ENCODE results near the gene TOLLIP. TPM values are rescaled to one million over a fixed set of nuclear protein-coding genes. Genes with fewer than 3 reads are reported as not detected.
"Not testable (repeated sequence)": the region's sequence is repeated elsewhere in the genome, so short reads cannot be mapped to it uniquely, and the experiment has no call there.

Gene TOLLIP
- polyA plus RNA-seq, 1 experiment: 38.3 TPM

DNA sequence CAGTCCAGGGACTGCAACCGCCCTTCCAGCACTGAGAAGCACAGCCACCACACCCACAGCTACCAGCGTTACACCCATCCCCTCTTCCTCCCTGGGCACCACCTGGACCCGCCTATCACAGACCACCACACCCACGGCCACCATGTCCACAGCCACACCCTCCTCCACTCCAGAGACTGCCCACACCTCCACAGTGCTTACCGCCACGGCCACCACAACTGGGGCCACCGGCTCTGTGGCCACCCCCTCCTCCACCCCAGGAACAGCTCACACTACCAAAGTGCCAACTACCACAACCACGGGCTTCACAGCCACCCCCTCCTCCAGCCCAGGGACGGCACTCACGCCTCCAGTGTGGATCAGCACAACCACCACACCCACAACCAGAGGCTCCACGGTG lies 66.7 kb downstream of the TOLLIP start:
- POLR2A ChIA-PET: not testable (repeated sequence)

DNA sequence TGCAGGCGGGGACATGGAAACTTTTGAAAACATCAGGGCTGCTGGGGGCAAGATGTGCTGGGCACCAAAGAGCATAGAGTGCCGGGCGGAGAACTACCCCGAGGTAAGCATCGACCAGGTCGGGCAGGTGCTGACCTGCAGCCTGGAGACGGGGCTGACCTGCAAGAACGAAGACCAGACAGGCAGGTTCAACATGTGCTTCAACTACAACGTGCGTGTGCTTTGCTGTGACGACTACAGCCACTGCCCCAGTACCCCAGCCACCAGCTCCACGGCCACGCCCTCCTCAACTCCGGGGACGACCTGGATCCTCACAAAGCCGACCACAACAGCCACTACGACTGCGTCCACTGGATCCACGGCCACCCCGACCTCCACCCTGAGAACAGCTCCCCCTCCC lies 67.1 kb downstream of the TOLLIP start:
- ChIA-PET POLR2A (no interaction called here), CTCF (no interaction called here)
- H3K4me3 ChIP-seq (ENCODE audit: low read depth, low read length): no peak overlapping the region
- H3K27me3 ChIP-seq (ENCODE audit: control insufficient read depth, insufficient read depth, low read length): no peaks in the 10 kb centered on the region
- DNase-seq (ENCODE audit: low read depth): no peak
- no peaks in the 10 kb centered on the region for H3K36me3 ChIP-seq (ENCODE audit: control insufficient read depth, insufficient read depth, low read length)
- TF ChIP-seq, protein P1, sequence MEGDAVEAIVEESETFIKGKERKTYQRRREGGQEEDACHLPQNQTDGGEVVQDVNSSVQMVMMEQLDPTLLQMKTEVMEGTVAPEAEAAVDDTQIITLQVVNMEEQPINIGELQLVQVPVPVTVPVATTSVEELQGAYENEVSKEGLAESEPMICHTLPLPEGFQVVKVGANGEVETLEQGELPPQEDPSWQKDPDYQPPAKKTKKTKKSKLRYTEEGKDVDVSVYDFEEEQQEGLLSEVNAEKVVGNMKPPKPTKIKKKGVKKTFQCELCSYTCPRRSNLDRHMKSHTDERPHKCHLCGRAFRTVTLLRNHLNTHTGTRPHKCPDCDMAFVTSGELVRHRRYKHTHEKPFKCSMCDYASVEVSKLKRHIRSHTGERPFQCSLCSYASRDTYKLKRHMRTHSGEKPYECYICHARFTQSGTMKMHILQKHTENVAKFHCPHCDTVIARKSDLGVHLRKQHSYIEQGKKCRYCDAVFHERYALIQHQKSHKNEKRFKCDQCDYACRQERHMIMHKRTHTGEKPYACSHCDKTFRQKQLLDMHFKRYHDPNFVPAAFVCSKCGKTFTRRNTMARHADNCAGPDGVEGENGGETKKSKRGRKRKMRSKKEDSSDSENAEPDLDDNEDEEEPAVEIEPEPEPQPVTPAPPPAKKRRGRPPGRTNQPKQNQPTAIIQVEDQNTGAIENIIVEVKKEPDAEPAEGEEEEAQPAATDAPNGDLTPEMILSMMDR (IDR thresholded peaks at IDR 0.05; ENCODE audit: insufficient read depth, low read depth, low read length): no peak

More for the DNA sequence above, 66.7 kb downstream of the TOLLIP start:
- H3K36me3 ChIP-seq (ENCODE audit: control insufficient read depth, insufficient read depth, low read length); DNase-seq (ENCODE audit: low read depth); H3K27me3 ChIP-seq (ENCODE audit: control insufficient read depth, insufficient read depth, low read length); H3K4me3 ChIP-seq (ENCODE audit: low read depth, low read length); CTCF ChIA-PET: not testable (repeated sequence)

DNA sequence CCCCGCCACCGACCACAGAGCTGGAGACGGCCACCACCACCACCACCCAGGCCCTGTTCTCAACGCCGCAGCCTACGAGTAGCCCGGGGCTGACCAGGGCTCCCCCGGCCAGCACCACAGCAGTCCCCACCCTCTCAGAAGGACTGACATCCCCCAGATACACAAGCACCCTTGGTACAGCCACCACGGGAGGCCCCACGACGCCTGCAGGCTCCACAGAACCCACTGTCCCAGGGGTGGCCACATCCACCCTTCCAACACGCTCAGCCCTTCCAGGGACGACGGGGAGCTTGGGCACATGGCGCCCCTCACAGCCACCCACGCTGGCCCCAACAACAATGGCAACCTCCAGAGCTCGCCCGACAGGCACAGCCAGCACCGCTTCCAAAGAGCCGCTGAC lies 67.7 kb downstream of the TOLLIP start:
- ChIA-PET CTCF (no interaction called here), POLR2A (no interaction called here)
- H3K4me3 ChIP-seq (ENCODE audit: low read depth, low read length): no peak overlapping the region
- no peaks in the 10 kb centered on the region for H3K27me3 ChIP-seq (ENCODE audit: control insufficient read depth, insufficient read depth, low read length)
- TF ChIP-seq, protein P1 (IDR thresholded peaks at IDR 0.05; ENCODE audit: insufficient read depth, low read depth, low read length): no peak
- no peak for DNase-seq (ENCODE audit: low read depth)
- no peaks in the 10 kb centered on the region for H3K36me3 ChIP-seq (ENCODE audit: control insufficient read depth, insufficient read depth, low read length)

DNA sequence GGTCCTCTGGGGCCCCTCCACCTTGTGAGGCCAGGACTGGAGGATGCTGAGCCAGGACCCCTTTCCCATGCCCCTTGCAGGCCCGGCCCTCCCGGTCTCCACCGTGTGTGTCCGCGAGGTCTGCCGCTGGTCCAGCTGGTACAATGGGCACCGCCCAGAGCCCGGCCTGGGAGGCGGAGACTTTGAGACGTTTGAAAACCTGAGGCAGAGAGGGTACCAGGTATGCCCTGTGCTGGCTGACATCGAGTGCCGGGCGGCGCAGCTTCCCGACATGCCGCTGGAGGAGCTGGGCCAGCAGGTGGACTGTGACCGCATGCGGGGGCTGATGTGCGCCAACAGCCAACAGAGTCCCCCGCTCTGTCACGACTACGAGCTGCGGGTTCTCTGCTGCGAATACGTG lies 68.7 kb downstream of the TOLLIP start:
- no peak for DNase-seq (ENCODE audit: low read depth)
- POLR2A ChIA-PET: no interaction called here
- Histone ChIP-seq H3K27me3 (ENCODE audit: control insufficient read depth, insufficient read depth, low read length) (no peaks in the 10 kb centered on the region), H3K4me3 (ENCODE audit: low read depth, low read length) (no peak overlapping the region), H3K36me3 (ENCODE audit: control insufficient read depth, insufficient read depth, low read length) (no peaks in the 10 kb centered on the region)
- TF ChIP-seq, protein P1 (IDR thresholded peaks at IDR 0.05; ENCODE audit: insufficient read depth, low read depth, low read length): no peak
- CTCF ChIA-PET: interaction anchor here (0.6 kb wide), 1 partner anchor 367 kb away, joined by 3 read pairs; the partner anchor contains the start of gene KRTAP5-3

DNA sequence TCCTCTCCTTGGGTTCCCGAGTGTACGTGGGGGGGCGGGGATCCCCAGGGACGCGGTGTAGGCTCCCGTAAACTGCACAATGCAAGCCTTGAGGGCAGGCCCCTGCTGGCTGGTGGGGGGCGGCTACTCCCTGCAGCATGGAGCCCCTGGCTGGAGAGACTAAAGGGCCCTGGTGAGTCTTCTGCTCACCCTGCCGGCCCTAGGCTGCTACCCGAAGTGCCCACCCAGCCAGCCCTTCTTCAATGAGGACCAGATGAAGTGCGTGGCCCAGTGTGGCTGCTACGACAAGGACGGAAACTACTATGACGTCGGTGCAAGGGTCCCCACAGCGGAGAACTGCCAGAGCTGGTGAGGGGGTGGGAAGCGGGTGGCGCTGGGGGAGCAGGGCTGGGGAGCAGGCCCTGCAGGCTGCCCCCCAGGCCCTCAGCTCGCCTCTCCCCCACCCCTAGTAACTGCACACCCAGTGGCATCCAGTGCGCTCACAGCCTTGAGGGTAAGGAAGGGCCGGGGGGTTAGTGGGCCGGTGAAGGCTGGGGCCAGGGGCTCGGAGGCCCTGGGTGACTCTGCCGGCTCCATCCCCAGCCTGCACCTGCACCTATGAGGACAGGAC lies 69.7 kb downstream of the TOLLIP start:
- CTCF ChIA-PET: no interaction called here
- no peak for DNase-seq (ENCODE audit: low read depth)

More for the DNA sequence above, 69.7 kb downstream of the TOLLIP start:
- TF ChIP-seq, protein P1 (IDR thresholded peaks at IDR 0.05; ENCODE audit: insufficient read depth, low read depth, low read length): no peak
- Histone ChIP-seq H3K36me3 (ENCODE audit: control insufficient read depth, insufficient read depth, low read length) (no peaks in the 10 kb centered on the region), H3K4me3 (ENCODE audit: low read depth, low read length) (no peak overlapping the region), H3K27me3 (ENCODE audit: control insufficient read depth, insufficient read depth, low read length) (no peaks in the 10 kb centered on the region)
- POLR2A ChIA-PET: no interaction called here

Measured in BJ (cell line).